GM21367 (cell line): ENCODE data around the gene OR2T10.
"Not testable (repeated sequence)": the region's sequence is repeated elsewhere in the genome, so short reads cannot be mapped to it uniquely, and the experiment has no call there.

Experiments used
- ATAC-seq: cut with Tn5 transposase; IDR thresholded peaks from one replicate; pipeline ENCODE4 v1.9.1; 2021; ENCODE audit not compliant: unreplicated experiment

The OR2T10 gene, protein sequence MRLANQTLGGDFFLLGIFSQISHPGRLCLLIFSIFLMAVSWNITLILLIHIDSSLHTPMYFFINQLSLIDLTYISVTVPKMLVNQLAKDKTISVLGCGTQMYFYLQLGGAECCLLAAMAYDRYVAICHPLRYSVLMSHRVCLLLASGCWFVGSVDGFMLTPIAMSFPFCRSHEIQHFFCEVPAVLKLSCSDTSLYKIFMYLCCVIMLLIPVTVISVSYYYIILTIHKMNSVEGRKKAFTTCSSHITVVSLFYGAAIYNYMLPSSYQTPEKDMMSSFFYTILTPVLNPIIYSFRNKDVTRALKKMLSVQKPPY

DNA sequence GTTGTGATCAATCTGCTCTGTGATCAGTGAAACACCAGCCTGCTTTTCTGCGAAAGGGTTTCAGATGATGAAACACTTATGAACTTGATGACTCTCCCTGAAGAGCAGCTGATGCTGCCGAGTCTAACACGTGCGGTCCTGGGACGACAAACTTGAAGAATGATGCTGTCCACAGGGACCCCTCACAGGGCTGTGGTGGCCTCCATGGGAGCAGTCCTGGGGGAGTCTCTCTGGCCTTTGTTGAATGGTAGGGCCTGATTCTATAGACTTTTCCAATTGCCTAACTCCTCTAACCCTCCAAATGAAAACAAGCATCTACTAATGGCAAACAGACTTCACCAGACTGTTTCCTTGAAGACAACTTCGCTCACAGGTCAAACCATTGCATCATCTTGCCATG, at the start of gene OR2T10:
Gene OR2T10, minus strand, starts transcription at position 112 of the 400 bp plus-strand sequence. CDS start 3,932 bp downstream, outside the sequence.
- no peak for ATAC-seq

DNA sequence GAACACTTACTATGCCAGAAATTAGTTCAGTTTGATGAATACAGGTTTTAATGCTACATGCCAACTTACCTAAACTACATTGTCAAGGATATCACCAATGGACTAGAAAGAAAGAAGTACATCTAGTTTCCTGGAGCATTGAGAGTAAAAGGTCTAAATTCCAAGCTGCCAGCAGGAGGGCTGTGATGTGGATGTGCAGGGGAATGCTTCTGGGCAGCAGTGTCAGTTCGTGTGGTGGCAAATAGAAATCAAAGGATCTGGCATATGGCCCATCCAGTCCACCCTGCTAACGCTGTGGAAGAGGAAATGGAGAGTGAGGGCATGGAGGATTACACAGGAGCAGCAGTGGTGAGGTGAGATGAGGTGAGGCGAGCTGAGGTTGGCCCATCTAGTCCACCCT, 47.7 kb upstream of the OR2T10 start, which contains the start of gene OR2T35:
Gene OR2T35, minus strand, starts transcription at position 101 of the 400 bp plus-strand sequence. CDS start 6,020 bp downstream, outside the sequence.
- ATAC-seq, result not testable (repeated sequence)

DNA sequence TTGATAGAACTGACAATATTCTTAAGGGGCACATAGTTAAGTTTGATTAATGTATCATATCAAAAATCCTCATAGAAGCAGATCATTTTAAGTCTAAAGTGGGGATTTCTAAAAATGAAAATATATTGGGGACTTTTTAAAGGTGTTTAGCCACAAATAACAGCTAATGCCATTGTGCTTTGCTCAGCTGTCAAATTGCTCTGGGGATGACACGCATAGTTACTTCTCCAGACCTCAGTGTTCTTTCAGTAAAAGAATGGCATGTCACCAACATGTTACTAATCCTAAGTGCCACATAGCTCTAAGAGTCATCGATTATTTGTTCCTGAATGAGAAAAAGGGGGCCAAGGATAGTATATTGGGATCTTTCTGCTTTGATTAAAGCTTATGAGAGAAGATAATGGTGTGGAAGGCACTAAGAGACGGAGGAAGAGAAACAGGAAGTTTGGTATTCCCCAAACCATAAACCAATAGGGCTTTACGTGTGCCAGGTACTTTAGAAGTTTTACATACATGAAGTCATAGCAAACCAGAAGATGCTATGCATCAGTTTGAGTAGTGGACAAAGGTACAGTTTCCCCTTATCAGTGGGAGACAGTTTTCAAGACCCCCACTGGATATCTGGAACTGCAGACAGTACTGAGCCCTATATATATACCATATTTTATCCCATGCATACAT, 45.6 kb upstream of the OR2T10 start:
- peak; percentile 47 for ATAC-seq

DNA sequence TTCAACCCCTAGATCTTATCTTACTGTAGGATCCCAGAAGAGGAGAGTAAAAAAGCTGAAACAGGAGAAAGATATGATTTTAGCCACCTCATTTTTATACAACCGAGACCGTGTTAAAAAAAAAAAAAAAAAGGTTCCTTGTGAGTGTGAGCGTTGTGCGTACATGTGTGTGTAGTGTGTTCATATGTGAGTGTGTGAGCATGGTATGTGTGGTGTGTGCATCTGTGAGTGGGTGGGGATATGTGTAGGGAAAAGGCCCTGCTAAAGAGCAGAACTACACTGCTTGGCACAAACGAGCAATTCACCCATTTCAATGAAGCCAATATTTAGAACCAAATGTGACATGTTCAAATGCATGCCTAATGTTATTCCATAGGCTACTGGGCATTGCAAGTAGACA, 44.1 kb upstream of the OR2T10 start:
- not testable (repeated sequence) for ATAC-seq

DNA sequence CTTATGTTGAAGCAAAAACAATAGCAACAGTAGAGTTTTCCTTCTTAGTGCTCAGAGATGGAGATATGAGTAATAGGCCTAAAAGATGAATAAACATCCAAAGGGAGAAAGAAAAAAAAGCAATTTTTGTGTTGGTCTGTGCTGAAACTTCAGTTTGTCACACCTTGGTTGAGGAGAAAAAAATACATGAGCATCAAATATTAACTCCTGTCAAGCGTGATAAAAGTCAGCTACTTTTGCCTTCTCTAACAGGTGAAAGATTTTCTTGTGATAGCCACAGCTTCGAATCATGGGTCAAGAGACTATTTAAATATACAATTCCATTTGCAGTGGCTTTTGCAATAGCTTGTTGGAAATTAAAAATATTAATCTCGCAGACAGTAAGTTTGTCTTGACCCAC, 43.4 kb upstream of the OR2T10 start:
- ATAC-seq, result not testable (repeated sequence)

DNA sequence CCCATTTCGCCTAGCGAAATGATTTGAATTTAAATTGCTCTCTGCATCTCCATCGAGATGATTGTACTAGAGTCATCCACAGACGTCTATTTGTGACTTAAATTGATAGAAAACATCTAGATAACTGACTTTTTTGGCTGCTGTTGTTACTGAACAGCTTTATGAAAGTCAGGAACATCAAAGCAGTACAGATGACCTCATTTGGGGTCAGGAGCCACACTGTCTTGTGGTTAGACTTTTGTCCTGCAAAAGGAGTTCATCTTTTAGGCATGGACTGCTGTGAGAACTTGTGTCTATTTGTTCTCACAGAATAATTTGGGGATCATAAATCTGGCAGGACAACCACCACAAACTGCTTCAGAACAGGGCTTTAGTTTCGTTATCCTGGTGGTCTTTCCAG, 42.2 kb upstream of the OR2T10 start:
- ATAC-seq, result peak; percentile 28

DNA sequence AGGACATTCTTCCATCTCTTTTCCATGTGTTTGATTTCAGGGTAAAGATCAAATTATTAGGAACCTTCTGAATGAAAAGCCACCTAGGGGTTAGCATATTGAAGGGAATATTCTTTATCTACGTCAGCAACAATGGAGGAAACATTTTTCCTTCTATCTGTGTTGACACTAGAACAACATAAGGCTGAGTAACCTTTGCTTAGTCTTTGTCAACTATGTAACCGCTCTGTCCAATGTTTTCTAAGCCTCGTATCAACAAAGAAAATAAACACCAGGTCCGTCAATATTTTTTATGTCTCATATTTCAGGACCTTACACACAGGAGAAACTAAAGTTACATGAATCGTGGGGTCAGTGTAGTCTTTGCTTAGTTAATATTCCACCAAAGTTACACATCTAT, 39.1 kb upstream of the OR2T10 start:
- not testable (repeated sequence) for ATAC-seq

DNA sequence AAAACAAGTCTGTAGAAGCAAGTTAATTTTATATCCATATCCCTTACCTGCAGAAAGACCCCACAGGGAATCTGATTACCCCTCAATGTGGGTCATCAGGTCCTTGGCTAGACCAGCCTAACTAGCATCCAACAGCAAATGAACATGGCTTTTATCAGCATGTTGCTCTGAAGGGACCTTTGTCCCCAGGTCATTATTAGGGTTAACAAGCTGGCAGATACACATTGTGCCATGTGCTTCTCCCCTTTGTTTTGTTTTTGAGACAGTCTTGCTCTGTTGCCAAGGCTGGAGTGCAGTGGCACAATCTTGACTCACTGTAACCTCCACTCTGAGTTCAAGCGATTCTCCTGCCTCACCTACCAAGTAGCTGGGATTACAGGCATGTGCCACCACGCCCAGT, 37.5 kb upstream of the OR2T10 start, which contains the start of gene OR2T11:
Gene OR2T11, minus strand, starts transcription at position 101 of the 400 bp plus-strand sequence. CDS start 7,963 bp downstream, outside the sequence.
- ATAC-seq, result not testable (repeated sequence)

DNA sequence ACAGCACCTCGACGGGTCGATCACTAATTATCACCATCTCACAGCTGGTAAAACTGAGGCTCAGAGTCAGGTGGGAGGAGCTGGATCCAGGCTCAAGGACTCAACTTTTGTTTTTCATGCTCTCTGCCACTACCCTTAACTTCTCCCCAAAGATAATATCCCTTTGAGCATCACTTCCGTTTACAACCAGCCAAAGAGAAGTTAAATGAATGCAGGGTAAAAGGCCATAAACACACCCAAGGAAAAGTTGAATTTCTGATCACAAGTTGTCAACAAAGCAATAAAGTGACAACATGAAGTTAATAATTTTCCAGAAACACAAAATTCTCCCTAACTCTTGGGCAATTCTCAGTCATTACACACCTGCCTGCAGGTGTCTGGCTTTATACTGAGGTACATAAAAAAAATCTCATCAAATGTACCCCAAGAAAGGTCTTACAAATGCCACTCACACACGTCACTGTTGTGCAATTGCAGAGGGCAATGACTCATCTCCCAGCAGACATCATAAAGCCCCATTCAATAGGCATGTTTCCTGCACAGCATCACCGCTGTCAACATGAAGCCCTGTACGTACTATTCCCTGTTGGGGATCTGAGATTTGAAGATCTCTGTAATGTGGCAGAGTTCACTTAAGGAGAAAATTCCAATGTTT, 34.0 kb upstream of the OR2T10 start:
- ATAC-seq, result no peak

DNA sequence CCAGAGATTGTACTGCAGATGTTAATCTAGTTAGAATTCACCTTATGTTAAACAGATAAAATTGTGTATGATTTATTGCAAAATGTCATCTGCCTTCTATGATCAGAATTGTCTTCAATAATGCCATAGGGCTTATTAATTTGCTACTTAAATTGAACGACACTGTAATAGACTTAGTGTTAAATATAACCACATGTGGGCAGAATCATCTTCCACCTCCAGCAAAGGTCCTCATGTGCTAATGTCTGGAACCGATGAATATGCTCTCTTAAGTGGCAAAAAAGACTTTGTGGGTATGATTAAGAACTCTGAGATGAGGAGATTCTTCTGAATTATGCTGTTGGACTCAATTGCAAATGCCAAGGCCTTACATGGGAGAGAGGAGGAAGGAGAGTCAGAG, 33.1 kb upstream of the OR2T10 start:
- ATAC-seq, result no peak

DNA sequence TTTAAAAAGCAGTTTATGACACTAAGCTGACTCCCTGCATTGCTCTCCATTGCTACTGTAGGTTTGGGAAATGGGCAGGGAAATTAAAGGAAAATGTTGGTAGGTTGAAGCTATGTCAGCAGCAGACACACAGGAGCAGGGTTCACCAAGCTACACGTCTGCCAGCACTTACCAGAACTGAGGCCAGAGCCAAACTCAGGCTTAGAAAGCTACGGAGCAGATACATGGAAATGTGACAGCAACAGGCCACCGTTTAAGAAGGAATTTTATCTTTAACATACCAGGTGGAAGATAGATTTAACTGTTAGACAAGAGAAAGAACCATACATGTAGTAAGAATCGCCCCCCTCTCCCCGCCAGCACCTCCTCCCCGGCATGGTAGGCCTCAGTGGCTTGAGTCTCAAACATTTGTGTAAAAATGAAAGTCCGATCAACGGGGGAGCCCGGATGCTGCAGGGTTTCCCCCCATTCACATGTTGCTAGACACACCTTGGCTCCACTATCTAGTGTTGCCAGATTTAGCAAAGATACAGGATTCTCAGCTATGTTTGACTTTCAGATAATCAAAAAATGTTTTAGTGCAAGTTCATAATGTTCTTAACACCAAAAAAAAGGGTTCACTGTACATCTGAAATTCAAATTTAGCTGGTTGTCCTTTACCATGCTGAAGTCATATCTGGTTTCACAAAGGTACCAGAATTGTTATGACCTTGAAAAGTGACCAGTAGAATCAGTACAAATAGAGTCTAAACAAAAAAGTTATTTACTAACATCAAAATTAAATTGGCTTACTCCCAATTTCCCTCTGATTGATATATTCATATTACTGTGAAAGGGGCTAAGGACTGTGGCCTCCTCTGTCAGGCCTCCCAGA, 30.7 kb upstream of the OR2T10 start:
- peak; percentile 88 for ATAC-seq

DNA sequence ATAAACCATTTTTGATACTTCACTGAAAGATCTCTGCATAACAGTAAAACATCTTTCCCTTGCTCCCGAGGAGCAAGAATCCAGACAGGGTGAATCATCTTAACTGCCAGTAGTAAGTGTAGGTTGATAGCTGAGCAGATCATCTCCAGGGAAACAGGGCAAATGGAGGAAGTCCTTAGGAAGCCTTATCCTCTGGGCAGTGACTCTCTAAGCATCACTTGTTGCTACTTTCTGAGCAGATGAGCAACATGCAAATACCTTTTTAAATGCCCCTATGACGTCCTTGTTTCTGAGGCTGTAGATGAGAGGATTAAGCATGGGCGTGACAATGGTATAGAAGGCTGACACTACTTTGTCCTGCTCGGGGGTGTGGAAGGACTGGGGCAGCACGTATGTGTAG, 28.5 kb upstream of the OR2T10 start:
- no peak for ATAC-seq

DNA sequence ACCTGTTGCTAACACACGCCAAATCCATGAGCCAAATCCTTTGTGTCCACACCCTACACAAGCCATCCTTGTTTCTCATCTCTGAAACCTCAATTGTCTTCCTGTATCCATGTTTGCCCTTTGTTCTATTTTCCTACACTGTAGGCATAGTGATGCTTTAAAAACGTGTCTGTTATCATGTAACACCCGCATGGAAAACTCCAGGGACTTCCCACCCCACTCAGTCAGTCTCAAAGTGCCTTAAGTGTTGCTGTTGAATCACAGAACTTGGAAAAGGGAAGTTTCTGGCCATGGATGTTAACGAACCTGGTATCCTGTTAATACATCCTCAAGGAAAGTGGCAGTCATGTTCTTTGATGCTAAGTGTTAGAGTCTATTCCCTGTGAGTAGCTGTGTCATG, 27.7 kb upstream of the OR2T10 start:
- ATAC-seq, result no peak

DNA sequence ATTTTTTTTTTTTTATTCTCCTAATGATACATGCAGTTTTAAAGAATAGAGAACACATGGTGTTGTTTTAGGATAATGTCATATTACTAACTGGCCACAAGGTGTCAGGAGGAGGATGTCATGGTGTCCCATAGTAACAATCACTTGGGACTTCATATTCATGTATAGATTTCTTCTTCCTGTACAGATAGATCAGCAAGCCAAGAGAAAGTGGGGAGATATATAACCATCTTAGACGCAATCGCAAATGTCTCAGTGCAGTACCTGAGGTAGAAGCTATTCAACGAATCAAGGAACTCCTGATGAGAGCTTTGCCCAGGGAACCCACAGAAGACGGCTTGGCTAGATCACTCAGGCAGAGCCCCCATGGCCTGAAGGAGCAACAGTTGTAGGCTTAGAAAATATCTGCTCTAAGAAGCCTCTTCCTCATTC, 25.1 kb upstream of the OR2T10 start:
- ATAC-seq, result peak; percentile 88

DNA sequence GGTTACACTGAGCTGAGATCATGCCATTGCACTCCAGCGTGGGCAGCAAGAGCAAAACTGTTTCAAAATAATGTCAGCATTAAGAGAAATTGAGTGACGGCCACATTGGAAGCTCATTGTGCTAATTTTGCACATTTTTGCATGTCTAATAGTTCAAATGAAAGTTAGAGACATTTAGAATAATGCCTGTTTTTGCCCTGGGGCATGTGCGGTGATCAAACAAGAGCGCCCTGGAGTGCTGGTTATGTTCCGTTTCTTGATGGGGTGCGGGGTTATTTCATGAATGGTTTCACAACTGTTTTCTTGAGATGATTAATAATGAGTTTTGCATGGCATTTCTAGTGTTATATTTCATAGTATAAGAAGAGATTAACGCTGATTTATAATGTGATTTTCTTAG, 24.3 kb upstream of the OR2T10 start:
- ATAC-seq, result no peak

DNA sequence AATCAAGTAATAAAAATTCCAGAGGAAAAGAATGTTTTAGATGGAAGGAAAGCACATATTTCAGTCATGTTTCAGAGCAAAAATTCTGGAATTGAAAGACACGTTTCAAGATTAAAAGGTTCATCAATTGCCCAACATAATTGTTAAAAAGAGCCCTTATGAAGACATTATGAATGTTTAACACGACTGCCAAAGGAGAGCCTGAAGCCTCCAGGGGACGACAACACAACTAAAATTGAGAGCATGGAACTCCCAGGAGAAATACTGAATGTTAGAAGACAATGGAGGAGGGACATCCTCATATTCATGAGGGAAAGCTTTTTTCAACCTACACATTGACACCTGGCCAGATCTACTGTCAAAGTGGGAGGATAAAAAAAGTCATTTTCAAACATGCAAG, 21.4 kb upstream of the OR2T10 start:
- ATAC-seq, result no peak

DNA sequence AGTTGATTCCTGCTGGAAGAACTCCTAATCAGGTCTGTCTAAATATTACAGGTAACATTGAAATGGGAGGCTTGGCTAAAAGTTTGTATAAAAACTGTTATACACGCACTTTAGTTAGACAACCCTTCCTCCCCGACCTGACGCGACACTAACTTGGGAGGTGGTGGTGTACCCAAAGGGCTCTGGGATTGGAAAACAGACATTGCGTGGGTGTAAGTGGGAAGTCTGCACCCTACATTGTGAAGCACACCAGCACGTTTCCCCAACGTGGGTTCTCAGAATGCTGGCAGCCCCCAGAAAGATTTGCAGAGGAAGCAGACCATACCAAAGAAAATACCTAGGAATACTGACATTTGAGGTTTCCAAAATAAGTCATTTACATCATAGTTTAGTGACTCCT, 20.6 kb upstream of the OR2T10 start:
- ATAC-seq, result no peak

DNA sequence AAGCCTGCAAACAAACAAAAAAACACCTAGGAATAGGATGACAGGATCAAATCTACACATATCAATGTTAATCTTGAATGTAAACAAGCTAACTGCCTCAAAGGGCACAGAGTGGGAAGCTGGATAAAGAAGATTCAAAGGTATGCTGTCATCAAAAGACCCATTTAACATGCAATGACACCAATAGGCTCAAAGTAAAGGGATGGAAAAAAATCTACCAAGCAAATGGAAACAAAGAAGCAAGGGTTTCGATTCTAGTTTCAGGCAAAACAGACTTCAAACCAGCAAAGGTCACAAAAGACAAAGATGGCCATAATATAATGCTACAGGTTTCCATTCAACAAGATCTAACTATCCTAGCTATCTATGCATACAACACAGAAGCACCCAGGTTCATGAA, 16.2 kb upstream of the OR2T10 start:
- ATAC-seq, result no peak

DNA sequence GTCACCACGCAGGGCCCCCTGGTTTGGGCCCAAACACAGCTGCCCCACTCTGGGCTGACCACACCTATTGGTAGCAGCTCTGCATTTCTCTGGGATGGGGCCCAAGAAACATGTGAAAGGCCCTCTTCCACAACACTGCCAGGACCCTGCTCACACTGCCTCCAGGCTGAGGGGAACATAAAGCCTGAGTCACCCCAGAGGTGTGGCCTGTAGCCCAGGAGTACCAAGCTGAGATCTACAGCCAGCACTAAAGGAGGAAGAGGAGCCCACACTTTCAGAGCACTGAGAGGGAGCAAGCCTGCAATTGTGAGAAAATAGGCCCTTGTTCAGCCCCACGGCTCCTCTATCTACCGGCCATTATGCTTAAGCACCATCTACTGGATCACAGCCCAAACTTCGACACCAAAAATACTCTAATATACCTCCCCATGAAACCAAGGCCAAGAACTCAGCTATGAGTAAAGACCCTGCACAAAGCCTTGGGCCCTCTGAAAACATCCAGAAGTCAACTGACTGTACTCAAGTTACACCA, 14.4 kb upstream of the OR2T10 start:
- peak; percentile 55 for ATAC-seq

DNA sequence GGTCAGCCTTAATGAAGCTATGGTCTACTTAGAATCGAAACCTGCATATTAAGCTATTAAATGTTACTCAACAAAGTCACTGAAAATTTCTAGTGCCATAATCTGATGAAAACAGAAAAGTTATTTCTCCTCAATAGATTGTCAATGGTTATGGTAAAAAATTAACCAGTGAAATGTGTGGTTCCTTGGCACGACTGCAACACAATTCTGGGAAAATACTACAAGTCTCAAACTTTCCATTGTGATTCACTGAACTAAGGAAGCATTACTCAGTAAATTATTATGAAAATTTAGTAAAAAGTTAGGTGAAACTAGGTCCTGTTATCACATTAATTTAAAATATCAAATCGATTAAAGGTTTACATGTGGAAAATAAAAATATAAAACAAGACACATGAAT, 12.8 kb upstream of the OR2T10 start:
- ATAC-seq, result no peak
